Trophoblast cell (in vitro differentiated cells and primary cell): ENCODE results near the gene NXF3.

Experiments used
- DNase-seq, 2 donors: peaks; one replicate each; pipeline ENCODE4 v3.0.0-alpha.2; 2016
- H2AFZ ChIP-seq: 2 replicates; pipeline ENCODE4 v1.6.1; 2013; ENCODE audit warnings: low read length, moderate library complexity, mild to moderate bottlenecking; ENCODE audit not compliant: insufficient read depth, poor library complexity
- H2AK5ac ChIP-seq: 2 replicates; pipeline ENCODE4 v1.6.1; 2013; ENCODE audit warnings: mild to moderate bottlenecking, low read length
- H2BK120ac ChIP-seq: 2 replicates; pipeline ENCODE4 v1.6.1; 2013; ENCODE audit warnings: low read length, mild to moderate bottlenecking, moderate library complexity; ENCODE audit not compliant: insufficient read depth, poor library complexity
- H2BK12ac ChIP-seq: 2 replicates; pipeline ENCODE4 v1.6.1; 2013; ENCODE audit warnings: mild to moderate bottlenecking, low read length, moderate library complexity
- H2BK5ac ChIP-seq: 2 replicates; pipeline ENCODE4 v1.6.1; 2013; ENCODE audit warnings: low read length, low read depth, moderate library complexity, mild to moderate bottlenecking; ENCODE audit not compliant: poor library complexity
- H3K14ac ChIP-seq: 2 replicates; pipeline ENCODE4 v1.6.1; 2013; ENCODE audit warnings: mild to moderate bottlenecking, low read length
- H3K18ac ChIP-seq: 2 replicates; pipeline ENCODE4 v1.6.1; 2013; ENCODE audit warnings: mild to moderate bottlenecking, low read length
- H3K23ac ChIP-seq: 2 replicates; pipeline ENCODE4 v1.6.1; 2013; ENCODE audit warnings: low read length
- H3K27ac ChIP-seq: 2 replicates; pipeline ENCODE4 v1.5.1; 2013; ENCODE audit warnings: low read depth, mild to moderate bottlenecking, inconsistent platforms, low read length, moderate library complexity
- H3K27me3 ChIP-seq: 2 replicates; pipeline ENCODE4 v1.6.1; 2013; ENCODE audit warnings: inconsistent platforms, mild to moderate bottlenecking, low read length, moderate library complexity; ENCODE audit not compliant: insufficient read depth
- H3K36me3 ChIP-seq, 2 experiments: 1 replicate in 1 of 2; 2 replicates in 1 of 2; pipeline ENCODE4 v1.6.1; 2013; ENCODE audit warnings: low read length in 2 of 2, mild to moderate bottlenecking in 2 of 2, moderate library complexity in 1 of 2; ENCODE audit not compliant: insufficient read depth in 2 of 2, control insufficient read depth in 1 of 2
- H3K4ac ChIP-seq: 2 replicates; pipeline ENCODE4 v1.6.1; 2013; ENCODE audit warnings: low read depth, mild to moderate bottlenecking, low read length, moderate library complexity
- H3K4me1 ChIP-seq, 2 experiments: 1 replicate in 1 of 2; 2 replicates in 1 of 2; pipeline ENCODE4 v1.6.1; 2013; ENCODE audit warnings: low read length in 2 of 2, mild to moderate bottlenecking in 2 of 2, moderate library complexity in 1 of 2; ENCODE audit not compliant: insufficient read depth in 2 of 2, control insufficient read depth in 1 of 2
- H3K4me2 ChIP-seq: 2 replicates; pipeline ENCODE4 v1.6.1; 2013; ENCODE audit warnings: inconsistent platforms, mild to moderate bottlenecking, low read length, moderate library complexity
- H3K4me3 ChIP-seq: 2 replicates; pipeline ENCODE4 v1.5.1; 2013; ENCODE audit warnings: mild to moderate bottlenecking, low read depth, low read length, inconsistent platforms
- H3K79me1 ChIP-seq: one replicate; pipeline ENCODE4 v1.6.1; 2013; ENCODE audit warnings: low read length
- H3K79me2 ChIP-seq: 2 replicates; pipeline ENCODE4 v1.6.1; 2013; ENCODE audit warnings: low read length, mild to moderate bottlenecking; ENCODE audit not compliant: control insufficient read depth, insufficient read depth, poor library complexity
- H3K9ac ChIP-seq: 2 replicates; pipeline ENCODE4 v1.6.1; 2013; ENCODE audit warnings: mild to moderate bottlenecking, low read length
- H3K9me3 ChIP-seq: 2 replicates; pipeline ENCODE4 v1.6.1; 2013; ENCODE audit warnings: low read depth, mild to moderate bottlenecking, control low read depth, inconsistent platforms, low read length; ENCODE audit not compliant: insufficient read depth
- H4K12ac ChIP-seq: 2 replicates; pipeline ENCODE4 v1.6.1; 2013; ENCODE audit warnings: low read depth, mild to moderate bottlenecking, low read length, moderate library complexity
- H4K8ac ChIP-seq: 2 replicates; pipeline ENCODE4 v1.6.1; 2013; ENCODE audit warnings: low read depth, mild to moderate bottlenecking, low read length, moderate library complexity
- H4K91ac ChIP-seq: one replicate; pipeline ENCODE4 v1.6.1; 2013; ENCODE audit warnings: low read depth, mild to moderate bottlenecking, low read length, moderate library complexity
- WGBS: extraction: QIAGEN DNeasy Blood & Tissue Kit; methylation state at CpG from one replicate; pipeline ENCODE4 v1.1.7; 2013; ENCODE audit warnings: missing lambda C conversion rate; ENCODE audit not compliant: insufficient read length, insufficient coverage; ENCODE audit errors: extremely low coverage; 5-methylcytosine and 5-hydroxymethylcytosine counted together

Gene NXF3

DNA sequence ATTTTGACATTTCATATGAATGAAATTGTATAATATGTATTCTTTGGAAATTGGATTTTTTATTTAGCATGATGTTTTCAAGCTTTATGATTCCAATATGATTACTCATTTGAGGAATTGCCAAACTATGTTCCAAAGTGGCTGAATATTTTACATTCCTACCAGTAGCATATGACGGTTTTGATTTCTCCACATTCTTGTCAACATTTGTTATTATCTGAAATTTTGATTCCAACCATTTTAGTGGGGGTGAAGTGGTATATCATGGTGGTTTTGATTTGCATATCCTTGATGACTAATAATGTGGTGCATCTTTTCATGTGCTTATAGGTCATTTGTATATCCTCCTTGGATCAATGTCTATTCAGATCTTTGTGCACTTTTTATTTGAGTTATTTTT is 26.3 kb downstream of the NXF3 start:
- Histone ChIP-seq H4K12ac (no peak overlapping the region), H3K9ac (no peak overlapping the region), H4K8ac (no peak overlapping the region), H3K4me2 (no peak overlapping the region), H4K91ac (no peak overlapping the region), H2BK120ac (no peak overlapping the region), H3K27ac (no peak overlapping the region), H3K4me1 (peaks cover 0 to 4% of the 10 kb centered on the region in 2 experiments), H3K14ac (no peak overlapping the region), H3K36me3 (no peaks in the 10 kb centered on the region), H2BK12ac (no peak overlapping the region), H3K4me3 (no peak overlapping the region), H3K9me3 (no peaks in the 10 kb centered on the region), H2AK5ac (no peak overlapping the region), H3K79me1 (no peaks in the 10 kb centered on the region), H2BK5ac (no peak overlapping the region), H3K23ac (no peak overlapping the region), H3K18ac (no peak overlapping the region), H2AFZ (no peak overlapping the region), H3K79me2 (no peaks in the 10 kb centered on the region), H3K4ac (no peak overlapping the region), H3K27me3 (no peaks in the 10 kb centered on the region)
- no peak for DNase-seq
- WGBS = no CpG with 5 or more reads among the region's 1 CpG

DNA sequence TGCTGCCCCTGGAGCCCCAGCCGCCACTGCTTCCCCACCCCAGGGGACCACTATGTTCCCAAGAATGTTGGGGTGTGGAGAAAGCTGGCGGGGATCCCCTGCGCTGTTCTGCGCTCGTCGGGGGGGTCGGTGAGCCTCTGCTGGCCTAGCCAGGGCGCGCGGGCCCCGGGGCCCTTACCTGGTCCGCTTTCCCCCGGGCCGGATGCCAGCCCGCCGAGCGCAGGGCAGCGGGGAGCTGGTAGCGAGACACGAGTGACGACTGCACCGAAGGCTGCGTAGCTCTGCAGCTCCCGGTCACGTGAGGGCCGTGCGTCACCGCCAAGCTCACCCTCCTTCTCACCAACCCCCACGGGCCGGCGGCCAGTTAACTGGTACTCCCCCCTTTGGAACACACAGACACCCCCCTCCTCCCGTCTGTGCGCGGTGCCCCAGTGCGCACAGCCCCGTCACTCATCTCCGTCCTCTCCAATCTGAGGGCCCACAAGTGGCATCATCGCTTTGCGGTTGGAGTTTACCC is 29.0 kb downstream of the NXF3 start, which contains the start of gene BEX1:
Gene BEX1 (minus strand): TSS at position 254 of the 517 bp plus-strand sequence. CDS start 897 bp downstream, outside the sequence.
- H3K27me3 ChIP-seq = no peaks in the 10 kb centered on the region
- H2BK120ac ChIP-seq = no peak within 1 kb of the TSS
- no peak within 1 kb of the TSS for H2AFZ ChIP-seq
- no peak within 1 kb of the TSS for H3K9ac ChIP-seq
- H3K23ac ChIP-seq = no peak within 1 kb of the TSS
- no peak within 1 kb of the TSS for H2BK12ac ChIP-seq
- H3K4me1 ChIP-seq = peaks cover 0 to 4% of the 10 kb centered on the region in 2 experiments
- no peaks in the 10 kb centered on the region for H3K36me3 ChIP-seq
- no peak within 1 kb of the TSS for H2AK5ac ChIP-seq
- no peaks in the 10 kb centered on the region for H3K79me2 ChIP-seq
- no peak within 1 kb of the TSS for H3K4ac ChIP-seq
- H3K27ac ChIP-seq = no peak within 1 kb of the TSS
- H2BK5ac ChIP-seq = no peak within 1 kb of the TSS
- H3K79me1 ChIP-seq = no peaks in the 10 kb centered on the region
- no peak within 1 kb of the TSS for H3K14ac ChIP-seq
- H4K8ac ChIP-seq = no peak within 1 kb of the TSS
- no peak within 1 kb of the TSS for H3K18ac ChIP-seq
- no peak within 1 kb of the TSS for H4K12ac ChIP-seq
- no CpG with 5 or more reads among the region's 39 CpGs for WGBS
- DNase-seq = no peak
- no peaks in the 10 kb centered on the region for H3K9me3 ChIP-seq
- H3K4me2 ChIP-seq = peak within 1 kb of the TSS; percentile 72
- peak within 1 kb of the TSS; percentile 28 for H3K4me3 ChIP-seq
- no peak within 1 kb of the TSS for H4K91ac ChIP-seq

DNA sequence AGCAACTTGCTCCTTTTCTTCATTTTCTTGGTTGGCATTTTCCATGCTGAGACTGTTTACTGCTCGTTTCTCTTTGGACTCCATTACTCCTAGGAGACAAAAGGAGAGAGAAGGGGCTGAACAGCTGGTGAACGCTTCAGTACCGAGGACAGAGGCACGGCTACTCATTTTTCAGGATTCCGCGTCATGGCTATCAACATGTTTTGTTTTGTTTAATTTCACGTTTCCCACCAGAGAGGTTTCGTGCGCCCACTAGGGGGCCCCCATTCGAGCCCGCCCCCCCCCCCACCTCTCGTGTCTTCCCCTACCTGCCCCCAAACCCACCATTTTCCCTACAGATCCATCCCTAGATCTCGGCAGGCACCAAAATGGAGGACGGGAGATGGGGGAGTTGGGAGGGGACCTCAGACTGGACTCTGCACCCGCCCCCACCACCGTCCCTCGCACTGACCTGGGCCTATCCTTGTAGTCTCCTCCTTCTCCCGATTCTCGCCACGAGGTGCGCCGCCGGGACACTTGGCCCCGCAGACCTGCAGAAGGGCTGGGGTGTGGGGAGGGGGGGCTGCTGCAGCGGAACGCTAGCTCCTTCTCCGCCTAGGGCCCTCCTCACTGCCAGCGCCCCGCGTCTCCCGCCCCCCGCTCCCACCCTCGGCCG is 29.6 kb downstream of the NXF3 start:
- no peak overlapping the region for H3K27ac ChIP-seq
- peaks cover 0 to 4% of the 10 kb centered on the region in 2 experiments for H3K4me1 ChIP-seq
- H4K91ac ChIP-seq = no peak overlapping the region
- no peak overlapping the region for H2BK12ac ChIP-seq
- H4K12ac ChIP-seq = no peak overlapping the region
- no peak overlapping the region for H2BK5ac ChIP-seq
- no peak overlapping the region for H2AFZ ChIP-seq
- H3K79me2 ChIP-seq = no peaks in the 10 kb centered on the region
- no peak overlapping the region for H3K4ac ChIP-seq
- no peaks in the 10 kb centered on the region for H3K9me3 ChIP-seq
- H3K4me3 ChIP-seq = peak overlapping the region; percentile 28
- H3K27me3 ChIP-seq = no peaks in the 10 kb centered on the region
- H3K36me3 ChIP-seq = no peaks in the 10 kb centered on the region
- no peak overlapping the region for H3K23ac ChIP-seq
- H2BK120ac ChIP-seq = no peak overlapping the region
- H3K14ac ChIP-seq = no peak overlapping the region
- no peak overlapping the region for H3K18ac ChIP-seq
- no peaks in the 10 kb centered on the region for H3K79me1 ChIP-seq
- H4K8ac ChIP-seq = no peak overlapping the region
- peak overlapping the region; percentile 72 for H3K4me2 ChIP-seq
- WGBS = no CpG with 5 or more reads among the region's 34 CpGs
- H3K9ac ChIP-seq = no peak overlapping the region
- peak in 1 of 2 donors; percentile 5 for DNase-seq
- no peak overlapping the region for H2AK5ac ChIP-seq

DNA sequence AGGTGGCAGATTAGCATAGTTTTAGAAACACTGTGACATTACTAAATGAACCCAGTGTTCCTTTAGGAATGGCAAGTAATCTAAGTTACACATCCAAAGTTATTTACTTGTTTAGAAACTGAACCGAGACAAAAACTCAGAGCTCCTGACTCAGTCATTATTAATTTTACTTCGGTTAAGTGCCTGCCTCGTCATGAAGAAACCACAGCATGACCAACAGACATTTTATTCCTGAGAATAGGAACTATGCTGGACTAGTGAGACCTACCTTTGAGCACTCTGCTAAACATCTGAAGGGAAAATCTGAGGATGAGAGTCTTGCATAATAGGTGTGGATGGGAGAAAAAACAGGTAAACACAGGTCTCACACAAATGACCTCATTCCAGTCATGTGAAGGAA is 31.5 kb downstream of the NXF3 start:
- H2BK12ac ChIP-seq = no peak overlapping the region
- no peaks in the 10 kb centered on the region for H3K79me1 ChIP-seq
- no peaks in the 10 kb centered on the region for H3K79me2 ChIP-seq
- no peak overlapping the region for H2BK120ac ChIP-seq
- H3K4me2 ChIP-seq = no peak overlapping the region
- H3K23ac ChIP-seq = no peak overlapping the region
- H3K9ac ChIP-seq = no peak overlapping the region
- H3K14ac ChIP-seq = no peak overlapping the region
- no peak overlapping the region for H2AK5ac ChIP-seq
- no CpG with 5 or more reads among the region's 3 CpGs for WGBS
- H2BK5ac ChIP-seq = no peak overlapping the region
- no peak overlapping the region for H3K4ac ChIP-seq
- no peak overlapping the region for H3K18ac ChIP-seq
- no peak for DNase-seq
- H4K12ac ChIP-seq = no peak overlapping the region
- no peak overlapping the region for H2AFZ ChIP-seq
- H3K27me3 ChIP-seq = no peaks in the 10 kb centered on the region
- no peak overlapping the region for H3K27ac ChIP-seq
- no peaks in the 10 kb centered on the region for H3K36me3 ChIP-seq
- no peak overlapping the region for H4K8ac ChIP-seq
- peaks cover 0 to 4% of the 10 kb centered on the region in 2 experiments for H3K4me1 ChIP-seq
- no peaks in the 10 kb centered on the region for H3K9me3 ChIP-seq
- no peak overlapping the region for H3K4me3 ChIP-seq
- no peak overlapping the region for H4K91ac ChIP-seq
